GM21576 (cell line): ENCODE data around the gene SFT2D1.

Source experiments
- ATAC-seq: cut with Tn5 transposase; IDR thresholded peaks from one replicate; pipeline ENCODE4 v1.9.1; 2021; ENCODE audit warnings: mild to moderate bottlenecking, moderate library complexity; ENCODE audit not compliant: unreplicated experiment

Gene SFT2D1

DNA sequence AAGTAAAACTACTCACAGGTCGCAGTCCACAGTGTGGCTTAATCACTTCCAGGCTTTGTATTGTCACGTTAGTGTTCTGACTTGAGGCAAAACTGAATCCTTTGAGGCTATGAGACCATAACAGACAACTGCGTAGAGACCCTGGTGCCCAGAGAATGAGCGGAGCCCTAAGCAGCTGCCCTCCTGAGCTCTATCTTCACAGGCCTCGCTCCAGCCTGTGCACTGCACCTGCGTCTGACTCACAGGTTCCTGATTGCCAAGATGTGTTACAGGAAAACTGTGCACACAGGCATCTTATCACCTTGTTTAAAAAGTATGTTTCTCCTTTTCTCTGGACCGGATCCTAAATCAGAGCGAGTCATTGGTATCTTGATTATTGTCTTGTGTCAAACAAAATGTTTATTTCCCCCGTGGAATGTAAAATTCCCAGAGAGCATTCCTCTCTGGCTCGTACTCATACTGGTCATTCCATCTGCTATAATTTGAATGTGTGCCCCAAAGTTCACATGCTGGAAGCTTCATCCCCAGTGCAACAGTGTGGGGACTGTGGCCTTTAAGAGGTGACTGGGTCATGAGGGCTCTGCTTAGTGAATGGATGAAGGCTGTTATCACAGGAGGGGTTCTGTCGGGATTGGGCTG lies 59.8 kb downstream of the SFT2D1 start:
- no peak for ATAC-seq

DNA sequence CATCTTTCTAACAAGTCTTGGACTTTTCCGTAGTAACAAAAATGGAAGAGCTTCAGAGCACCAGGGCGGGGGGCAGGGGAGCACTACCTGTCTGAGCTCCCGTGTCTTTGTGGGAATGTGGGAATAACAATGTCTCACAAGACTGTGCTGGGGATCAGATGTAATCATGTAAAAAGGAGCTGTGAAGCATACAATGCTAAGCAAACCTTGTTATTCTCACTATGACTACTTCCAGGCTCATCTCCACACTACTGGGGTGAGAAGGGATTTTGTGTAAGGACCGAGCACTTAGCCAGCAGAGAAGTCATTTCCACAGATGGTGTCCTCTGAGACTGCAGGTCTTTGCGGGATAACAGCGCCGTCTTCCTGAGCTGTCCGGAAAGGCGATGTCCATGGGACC lies 61.2 kb downstream of the SFT2D1 start:
- ATAC-seq: no peak

- ATAC-seq: no peak
Observed at GRCh38 chr6:166279393-166279679, 63.0 kb downstream of the SFT2D1 start.

DNA sequence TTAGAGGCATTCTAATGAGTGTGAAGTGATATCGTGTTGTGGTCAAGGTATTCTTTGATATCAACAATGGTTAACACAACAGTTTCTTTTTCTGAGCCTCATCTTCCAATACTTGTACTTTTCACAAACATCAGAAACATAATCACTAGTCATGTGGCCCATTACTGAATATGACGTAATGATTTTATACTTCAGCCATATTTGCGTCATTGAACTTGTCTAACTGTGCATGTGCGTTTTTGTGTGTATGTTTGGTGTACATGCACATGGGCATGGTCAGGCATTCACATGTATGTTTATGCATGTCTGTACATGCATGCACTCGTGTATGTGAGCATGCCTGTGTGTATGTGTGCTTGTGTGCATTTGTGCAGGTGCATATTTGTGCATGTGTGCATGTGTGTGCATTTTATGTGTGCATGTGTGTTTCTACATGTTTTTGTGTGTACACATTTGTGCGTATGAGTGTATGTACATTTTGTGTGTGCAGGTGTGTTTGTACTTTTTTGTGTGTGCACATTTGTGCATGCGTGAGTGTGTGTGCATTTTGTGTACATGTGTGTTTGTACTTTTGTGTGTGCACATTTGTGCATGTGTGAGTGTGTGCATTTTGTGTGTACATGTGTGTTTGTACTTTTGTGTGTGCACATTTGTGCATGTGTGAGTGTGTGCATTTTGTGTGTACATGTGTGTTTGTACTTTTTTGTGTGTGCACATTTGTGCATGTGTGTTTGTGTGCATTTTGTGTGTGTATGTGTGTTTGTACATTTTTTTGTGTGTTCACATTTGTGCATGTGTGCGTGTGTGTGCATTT lies 63.6 kb downstream of the SFT2D1 start:
- no peak for ATAC-seq

DNA sequence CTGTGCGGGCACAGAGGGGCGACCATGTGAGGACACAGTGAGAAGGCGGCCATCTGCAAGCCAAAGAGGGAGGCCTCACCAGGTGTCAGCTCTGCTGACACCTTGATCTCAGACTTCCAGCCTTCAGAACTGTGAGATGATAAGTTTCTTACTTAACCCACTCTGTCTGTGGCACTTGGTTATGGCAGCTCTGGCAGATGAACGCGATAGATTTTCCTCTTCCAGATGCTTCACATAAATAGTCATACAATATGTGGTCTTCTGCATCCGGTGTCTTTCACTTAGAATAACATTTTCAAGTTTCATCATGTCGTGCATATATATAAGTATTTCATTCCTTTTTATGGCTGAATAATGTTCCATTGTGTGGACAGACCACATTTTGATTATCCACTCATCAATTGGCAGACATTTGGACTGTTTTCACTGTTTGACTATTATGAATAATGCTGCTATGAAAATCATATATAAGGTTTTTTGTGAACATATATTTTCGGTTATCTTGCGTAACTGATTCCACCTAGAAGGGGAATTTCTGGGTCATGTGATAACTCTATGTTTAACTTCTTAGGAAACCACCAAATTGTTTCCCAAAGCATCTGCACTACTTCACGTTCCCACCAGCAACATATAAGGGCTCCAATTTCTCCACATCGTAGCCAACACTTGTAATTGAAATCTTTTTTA lies 64.3 kb downstream of the SFT2D1 start:
- no peak for ATAC-seq

DNA sequence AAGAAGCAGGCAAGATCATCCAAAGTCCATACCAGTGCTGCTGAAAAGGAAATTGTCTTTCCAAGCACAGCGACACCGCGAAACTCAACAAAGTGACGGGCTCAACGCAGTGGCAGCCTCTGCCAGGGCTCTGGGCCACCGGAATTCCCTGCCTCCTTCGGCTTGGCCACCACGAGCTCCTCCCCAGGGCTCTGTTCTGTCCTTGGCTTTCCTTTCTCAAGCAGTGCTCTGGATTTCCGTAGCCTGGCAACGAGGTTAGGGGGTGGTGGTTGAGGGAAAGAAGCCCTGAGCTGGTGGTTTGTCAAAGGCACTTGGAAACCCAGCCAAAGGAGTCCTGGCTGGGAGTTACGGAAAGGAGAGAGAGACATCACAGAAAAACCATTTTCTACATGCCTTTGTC lies 65.3 kb downstream of the SFT2D1 start:
- ATAC-seq: no peak

DNA sequence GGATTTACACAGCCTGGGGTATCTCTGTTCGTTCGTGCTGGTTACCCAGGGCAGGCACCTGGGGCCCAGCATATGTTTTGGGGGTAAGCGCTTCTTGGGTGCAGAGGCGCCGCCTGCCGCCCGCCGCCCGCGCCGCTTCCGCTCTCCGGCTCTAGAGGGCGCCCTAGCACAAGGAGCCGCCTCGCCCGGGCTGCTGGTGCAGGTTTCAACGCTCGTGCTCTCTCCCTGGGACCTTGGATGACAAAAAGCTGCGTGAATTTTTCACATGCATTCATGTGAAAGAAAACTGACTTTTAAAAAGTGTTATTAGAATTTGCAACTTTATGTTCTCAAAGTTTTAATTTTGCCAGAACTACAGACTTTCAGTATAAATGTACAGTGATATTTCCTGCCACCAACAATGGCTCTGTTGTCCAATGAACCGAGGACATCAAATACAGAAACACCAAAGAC lies 66.6 kb downstream of the SFT2D1 start:
- ATAC-seq: peak; percentile 80

DNA sequence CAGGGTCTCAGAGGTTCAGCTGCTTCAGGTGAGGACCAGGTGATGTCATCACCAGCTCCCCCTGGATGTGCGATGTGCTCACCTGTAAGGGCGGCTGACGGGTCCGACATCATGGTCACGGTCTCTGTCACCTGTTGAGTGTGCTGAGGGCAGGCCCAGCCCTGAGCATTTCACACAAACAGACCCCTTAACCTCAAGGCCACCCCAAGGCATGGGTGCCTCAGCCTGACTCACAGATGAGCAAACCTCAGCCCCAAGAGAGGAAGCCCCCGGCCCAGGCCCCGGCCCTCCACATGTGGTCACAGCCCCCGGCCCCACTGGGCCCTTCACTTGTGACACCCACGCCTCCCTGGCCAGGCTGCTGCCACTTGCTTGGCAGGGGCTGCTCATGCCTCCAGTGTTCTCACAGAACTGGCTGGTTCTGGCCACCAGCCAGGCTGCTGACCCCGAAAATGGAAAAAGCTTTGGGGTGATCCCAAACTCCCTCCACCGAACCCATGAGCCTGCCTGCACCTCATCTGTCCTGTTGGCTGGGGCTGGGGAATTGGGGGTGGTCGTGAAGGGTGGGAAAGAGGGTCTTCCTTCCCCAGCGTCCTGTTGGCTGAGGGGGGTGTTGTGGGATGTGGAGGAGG lies 67.5 kb downstream of the SFT2D1 start:
- ATAC-seq: no peak

DNA sequence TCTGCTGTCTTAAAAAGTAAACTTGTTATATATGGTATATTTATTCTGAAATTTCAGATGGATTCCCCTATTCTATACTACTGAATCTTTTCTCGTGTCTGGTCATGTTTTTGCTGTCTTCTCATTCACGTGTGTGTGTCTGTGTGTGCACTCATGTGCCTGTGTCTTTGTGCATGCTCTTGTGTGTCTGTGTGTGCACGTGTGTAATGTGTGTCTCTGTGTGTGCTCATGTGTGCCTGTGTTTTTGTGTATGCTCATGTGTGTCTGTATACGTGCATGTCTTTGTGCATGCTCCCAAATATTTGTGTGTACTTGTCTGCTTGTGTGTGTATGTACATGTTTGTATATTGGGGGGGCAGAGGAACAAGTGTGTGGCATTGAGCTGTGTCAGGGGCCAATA lies 68.2 kb downstream of the SFT2D1 start:
- no peak for ATAC-seq

GRCh38 chr6:166271376-166271765 lies 71.0 kb downstream of the SFT2D1 start:
- ATAC-seq: no peak

DNA sequence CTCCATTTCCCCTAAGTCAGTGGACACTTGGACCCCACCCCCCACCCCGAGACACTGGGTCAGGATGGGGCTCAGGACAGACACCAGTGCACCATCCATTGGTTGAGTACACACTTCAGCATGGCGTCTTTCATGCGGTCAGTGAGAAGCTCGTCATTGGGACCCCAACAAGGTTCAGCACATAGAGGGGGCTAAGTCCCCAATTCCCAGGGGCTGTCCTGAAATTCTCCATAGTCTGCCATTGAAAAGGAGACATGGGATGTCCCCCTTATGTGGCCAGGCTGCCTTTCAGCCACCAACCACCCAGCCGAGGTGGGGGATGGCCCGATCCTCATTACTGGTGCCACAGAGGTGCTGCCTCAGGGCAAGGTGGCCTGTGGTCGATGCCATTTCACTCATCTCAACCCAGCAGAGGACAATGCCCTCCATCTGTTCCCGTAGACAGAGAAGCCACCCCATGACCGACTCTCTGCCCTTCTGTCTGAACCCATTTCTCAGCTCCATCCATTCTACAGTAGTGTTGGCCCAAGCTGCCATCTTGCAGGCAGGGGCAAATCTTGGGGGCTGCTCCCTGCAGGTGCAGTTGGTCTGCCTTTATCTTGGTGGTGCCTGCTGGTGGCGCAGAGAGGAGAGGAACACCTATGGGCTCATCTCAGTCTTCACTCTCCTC lies 71.5 kb downstream of the SFT2D1 start:
- no peak for ATAC-seq
